Osteocyte (in vitro differentiated cells): ENCODE results near the gene SLC23A2. TPM values are rescaled to one million over a fixed set of nuclear protein-coding genes. Genes with fewer than 3 reads are reported as not detected.
"Not testable (repeated sequence)": the region's sequence is repeated elsewhere in the genome, so short reads cannot be mapped to it uniquely, and the experiment has no call there.

Source experiments
- DNase-seq: peaks from one replicate; pipeline ENCODE4 v3.0.0; 2021; ENCODE audit warnings: mixed read lengths; ENCODE audit not compliant: unreplicated experiment; ENCODE audit errors: extremely low spot score
- H3K27ac Mint-ChIP-seq: one replicate; pipeline ENCODE4 v1.8.0; 2021; ENCODE audit warnings: mild to moderate bottlenecking, mixed read lengths; ENCODE audit not compliant: unreplicated experiment
- H3K27me3 Mint-ChIP-seq: one replicate; pipeline ENCODE4 v1.8.0; 2021; ENCODE audit warnings: mixed read lengths; ENCODE audit not compliant: unreplicated experiment
- H3K36me3 Mint-ChIP-seq: one replicate; pipeline ENCODE4 v1.8.0; 2021; ENCODE audit warnings: mixed read lengths; ENCODE audit not compliant: unreplicated experiment
- H3K4me1 Mint-ChIP-seq: one replicate; pipeline ENCODE4 v1.8.0; 2021; ENCODE audit warnings: mixed read lengths; ENCODE audit not compliant: unreplicated experiment
- H3K4me3 Mint-ChIP-seq: one replicate; pipeline ENCODE4 v1.8.0; 2021; ENCODE audit warnings: mild to moderate bottlenecking, moderate library complexity, mixed read lengths; ENCODE audit not compliant: unreplicated experiment
- H3K9me3 Mint-ChIP-seq: one replicate; pipeline ENCODE4 v1.8.0; 2021; ENCODE audit warnings: mixed read lengths; ENCODE audit not compliant: unreplicated experiment
- CTCF ChIP-seq: fragments of 200-600 bp; sonication (generic); IDR thresholded peaks from 2 replicates; pipeline ENCODE4 v1.5.0; 2021; ENCODE audit warnings: antibody characterized with exemption, mild to moderate bottlenecking, moderate library complexity
- total RNA-seq: library from RNA; stranded (reverse); gene quantifications from 2 replicates; pipeline ENCODE4 v1.2.1, GENCODE V29; 2021

The SLC23A2 gene
- total RNA-seq, 1 donor from 2014 or later: 23.1 TPM

GRCh38 chr20:4885877-4886276, 115.4 kb downstream of the SLC23A2 start:
- no peak for TF ChIP-seq CTCF
- Mint-ChIP-seq H3K4me3 (no peak overlapping the region), H3K9me3 (no peaks in the 10 kb centered on the region), H3K27me3 (no peaks in the 10 kb centered on the region), H3K4me1 (peaks cover 7% of the 10 kb centered on the region), H3K27ac (no peak overlapping the region), H3K36me3 (peaks cover 30% of the 10 kb centered on the region)
- DNase-seq: no peak

- Mint-ChIP-seq H3K27me3 (no peaks in the 10 kb centered on the region), H3K9me3 (no peaks in the 10 kb centered on the region), H3K4me1 (peaks cover 7% of the 10 kb centered on the region), H3K27ac (no peak overlapping the region), H3K36me3 (peaks cover 42% of the 10 kb centered on the region), H3K4me3 (no peak overlapping the region)
- no peak for DNase-seq
- TF ChIP-seq CTCF: no peak
Measured at GRCh38 chr20:4883546-4883945, 117.8 kb downstream of the SLC23A2 start.

GRCh38 chr20:4883051-4883450, 118.3 kb downstream of the SLC23A2 start:
- Mint-ChIP-seq H3K9me3 (no peaks in the 10 kb centered on the region), H3K4me1 (peaks cover 7% of the 10 kb centered on the region), H3K27me3 (no peaks in the 10 kb centered on the region), H3K27ac (no peak overlapping the region), H3K4me3 (no peak overlapping the region), H3K36me3 (peaks cover 43% of the 10 kb centered on the region)
- no peak for TF ChIP-seq CTCF
- no peak for DNase-seq

GRCh38 chr20:4881006-4881730, 120.1 kb downstream of the SLC23A2 start:
- peaks cover 7% of the 10 kb centered on the region for H3K4me1 Mint-ChIP-seq
- TF ChIP-seq CTCF: no peak
- no peak overlapping the region for H3K4me3 Mint-ChIP-seq
- DNase-seq: no peak
- no peaks in the 10 kb centered on the region for H3K9me3 Mint-ChIP-seq
- H3K27ac Mint-ChIP-seq: no peak overlapping the region
- H3K27me3 Mint-ChIP-seq: no peaks in the 10 kb centered on the region
- H3K36me3 Mint-ChIP-seq: peaks cover 45% of the 10 kb centered on the region

- no peak overlapping the region for H3K4me3 Mint-ChIP-seq
- no peak for TF ChIP-seq CTCF
- peaks cover 45% of the 10 kb centered on the region for H3K36me3 Mint-ChIP-seq
- H3K9me3 Mint-ChIP-seq: no peaks in the 10 kb centered on the region
- H3K27me3 Mint-ChIP-seq: no peaks in the 10 kb centered on the region
- DNase-seq: no peak
- H3K4me1 Mint-ChIP-seq: peaks cover 7% of the 10 kb centered on the region
- H3K27ac Mint-ChIP-seq: no peak overlapping the region
Measured at GRCh38 chr20:4880051-4880450, 121.3 kb downstream of the SLC23A2 start.

GRCh38 chr20:4878099-4878498, 123.2 kb downstream of the SLC23A2 start:
- H3K36me3 Mint-ChIP-seq: peaks cover 40% of the 10 kb centered on the region
- not testable (repeated sequence) for DNase-seq, H3K27me3 Mint-ChIP-seq, H3K4me1 Mint-ChIP-seq, H3K4me3 Mint-ChIP-seq, H3K9me3 Mint-ChIP-seq, H3K27ac Mint-ChIP-seq
